22Rv1 (cell line): ENCODE measurements around the gene SURF6.

ENCODE experiments used
- CTCF ChIP-seq: fragments of 450-650 bp; IDR thresholded peaks from 2 replicates; pipeline ENCODE4 v1.5.1; 2017; ENCODE audit warnings: mild to moderate bottlenecking
- ZFX ChIP-seq: fragments of 450-650 bp; IDR thresholded peaks from 2 replicates; pipeline ENCODE4 v1.6.1; 2017; ENCODE audit warnings: antibody characterized with exemption, borderline replicate concordance

- TF ChIP-seq CTCF: no peak
- no peak for TF ChIP-seq ZFX
Observed at GRCh38 chr9:133366435-133366834, 30.4 kb upstream of the SURF6 start.
